GM12878 (cell line): ENCODE measurements around the gene TCF7L1.

ENCODE experiments used
- CBX5 ChIP-seq: sonication (generic); IDR thresholded peaks from 2 replicates; pipeline ENCODE4 v1.6.1; 2016; ENCODE audit warnings: low read depth, moderate library complexity, mild to moderate bottlenecking, inconsistent platforms
- EP300 ChIP-seq, 2 experiments: fragments of 150-350 bp in 1 of 2; IDR thresholded peaks; 2 replicates each; pipeline ENCODE4 v1.6.1; 2011 to 2012; ENCODE audit warnings: low read depth in 2 of 2, low read length in 2 of 2, borderline replicate concordance in 1 of 2, improper control_type of control experiment in 1 of 2, inconsistent platforms in 1 of 2; ENCODE audit not compliant: control insufficient read depth in 1 of 2
- EZH2 ChIP-seq: IDR thresholded peaks from 2 replicates; pipeline ENCODE4 v1.6.1; 2012; ENCODE audit warnings: low read depth, mild to moderate bottlenecking, control low read depth, inconsistent platforms, low read length, borderline replicate concordance; ENCODE audit not compliant: control insufficient read depth
- NRF1 ChIP-seq: conservative IDR thresholded peaks from 2 replicates; pipeline ENCODE4 v1.6.1; 2011; ENCODE audit warnings: mild to moderate bottlenecking, low read depth, low read length, improper control_type of control experiment
- RAD21 ChIP-seq: IDR thresholded peaks from 2 replicates; pipeline ENCODE4 v1.6.1; 2011; ENCODE audit warnings: mild to moderate bottlenecking, low read depth, low read length, moderate library complexity; ENCODE audit not compliant: insufficient read depth
- RFX5 ChIP-seq: IDR thresholded peaks from 2 replicates; pipeline ENCODE4 v1.6.1; 2011; ENCODE audit warnings: low read depth, low read length, improper control_type of control experiment
- YY1 ChIP-seq: IDR thresholded peaks from 2 replicates; pipeline ENCODE4 v1.6.1; 2011; ENCODE audit warnings: low read depth, mild to moderate bottlenecking, low read length
- TF ChIP-seq, protein P1 (sequence below): IDR thresholded peaks from 2 replicates; pipeline ENCODE4 v1.6.1; 2012; ENCODE audit warnings: low read depth, low read length, improper control_type of control experiment
- TF ChIP-seq, protein P2 (sequence below), 3 experiments: IDR thresholded peaks in 2 of 3; conservative IDR thresholded peaks in 1 of 3; 2 replicates each; pipeline ENCODE4 v1.5.1; 2011; ENCODE audit warnings: low read depth in 3 of 3, low read length in 3 of 3, mild to moderate bottlenecking in 3 of 3, control low read depth in 2 of 3, moderate library complexity in 2 of 3, inconsistent platforms in 1 of 3, mixed read lengths in 1 of 3; ENCODE audit not compliant: control insufficient read depth in 2 of 3, insufficient read depth in 1 of 3; ENCODE audit errors: extremely low read depth in 1 of 3

DNA sequence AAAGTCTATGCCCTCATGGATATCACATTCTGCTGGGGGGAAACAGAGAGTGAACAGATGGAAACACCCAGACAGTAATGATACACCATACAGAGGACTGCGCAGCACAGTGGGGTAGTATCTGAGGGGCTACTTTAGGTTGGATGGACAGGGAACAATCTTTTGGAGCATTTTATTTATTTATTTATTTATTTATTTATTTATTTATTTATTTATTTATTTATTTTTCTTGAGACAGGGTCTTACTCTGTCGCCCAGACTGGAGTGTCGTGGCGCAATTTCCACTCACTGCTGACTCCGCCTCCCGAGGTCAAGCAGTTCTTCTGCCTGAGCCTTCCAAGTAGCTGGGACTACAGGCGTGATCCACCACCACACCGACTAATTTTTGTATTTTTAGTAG lies 105.4 kb downstream of the TCF7L1 start:
- TF ChIP-seq EP300 (IDR thresholded peaks at IDR 0.05; ENCODE audit: borderline replicate concordance in 1 of 2, control insufficient read depth in 1 of 2, low read depth in 2 of 2, low read length in 2 of 2): no peak
- TF ChIP-seq RAD21: no peak
- no peak for TF ChIP-seq YY1
- TF ChIP-seq NRF1: no peak
- TF ChIP-seq EZH2: no peak
- TF ChIP-seq, protein P1, sequence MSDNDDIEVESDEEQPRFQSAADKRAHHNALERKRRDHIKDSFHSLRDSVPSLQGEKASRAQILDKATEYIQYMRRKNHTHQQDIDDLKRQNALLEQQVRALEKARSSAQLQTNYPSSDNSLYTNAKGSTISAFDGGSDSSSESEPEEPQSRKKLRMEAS: no peak
- TF ChIP-seq, protein P2, sequence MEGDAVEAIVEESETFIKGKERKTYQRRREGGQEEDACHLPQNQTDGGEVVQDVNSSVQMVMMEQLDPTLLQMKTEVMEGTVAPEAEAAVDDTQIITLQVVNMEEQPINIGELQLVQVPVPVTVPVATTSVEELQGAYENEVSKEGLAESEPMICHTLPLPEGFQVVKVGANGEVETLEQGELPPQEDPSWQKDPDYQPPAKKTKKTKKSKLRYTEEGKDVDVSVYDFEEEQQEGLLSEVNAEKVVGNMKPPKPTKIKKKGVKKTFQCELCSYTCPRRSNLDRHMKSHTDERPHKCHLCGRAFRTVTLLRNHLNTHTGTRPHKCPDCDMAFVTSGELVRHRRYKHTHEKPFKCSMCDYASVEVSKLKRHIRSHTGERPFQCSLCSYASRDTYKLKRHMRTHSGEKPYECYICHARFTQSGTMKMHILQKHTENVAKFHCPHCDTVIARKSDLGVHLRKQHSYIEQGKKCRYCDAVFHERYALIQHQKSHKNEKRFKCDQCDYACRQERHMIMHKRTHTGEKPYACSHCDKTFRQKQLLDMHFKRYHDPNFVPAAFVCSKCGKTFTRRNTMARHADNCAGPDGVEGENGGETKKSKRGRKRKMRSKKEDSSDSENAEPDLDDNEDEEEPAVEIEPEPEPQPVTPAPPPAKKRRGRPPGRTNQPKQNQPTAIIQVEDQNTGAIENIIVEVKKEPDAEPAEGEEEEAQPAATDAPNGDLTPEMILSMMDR (IDR thresholded peaks at IDR 0.05 in 2 of 3, conservative IDR thresholded peaks at IDR 0.05 in 1 of 3; ENCODE audit: control insufficient read depth in 2 of 3, extremely low read depth in 1 of 3, insufficient read depth in 1 of 3, low read depth in 3 of 3, low read length in 3 of 3): no peak
- no peak for TF ChIP-seq RFX5
- no peak for TF ChIP-seq CBX5
